Mesothelial cell of epicardium (in vitro differentiated cells): Measurements from ENCODE around the gene AMH. TPM values are rescaled to one million over a fixed set of nuclear protein-coding genes. Genes with fewer than 3 reads are reported as not detected.

Experiments used
- DNase-seq, 2 experiments: peaks; one replicate each; pipeline ENCODE4 v3.0.0; 2021; ENCODE audit warnings: low spot score in 2 of 2; ENCODE audit not compliant: unreplicated experiment in 2 of 2
- H3K27ac Mint-ChIP-seq: 2 replicates; pipeline ENCODE4 v1.8.0; 2021; ENCODE audit warnings: mixed read lengths
- H3K27me3 Mint-ChIP-seq: 2 replicates; pipeline ENCODE4 v1.8.0; 2021; ENCODE audit warnings: low read depth, mixed read lengths
- H3K36me3 Mint-ChIP-seq: 2 replicates; pipeline ENCODE4 v1.8.0; 2021; ENCODE audit warnings: mixed read lengths
- H3K4me1 Mint-ChIP-seq: 2 replicates; pipeline ENCODE4 v1.8.0; 2021; ENCODE audit warnings: mixed read lengths
- H3K4me3 Mint-ChIP-seq: 2 replicates; pipeline ENCODE4 v1.8.0; 2021; ENCODE audit warnings: mild to moderate bottlenecking, moderate library complexity, mixed read lengths
- H3K9me3 Mint-ChIP-seq: 2 replicates; pipeline ENCODE4 v1.8.0; 2021; ENCODE audit warnings: mixed read lengths
- total RNA-seq: library from RNA; stranded (reverse); gene quantifications from 3 replicates; pipeline ENCODE4 v1.2.1, GENCODE V29; 2021
- TF ChIP-seq, protein P1 (sequence below): fragments of 200-600 bp; sonication (generic); IDR thresholded peaks from one replicate; pipeline ENCODE4 v1.5.0; 2021; ENCODE audit warnings: antibody characterized with exemption; ENCODE audit not compliant: unreplicated experiment

Gene AMH
- total RNA-seq, 1 donor from 2014 or later = 50.1 TPM

DNA sequence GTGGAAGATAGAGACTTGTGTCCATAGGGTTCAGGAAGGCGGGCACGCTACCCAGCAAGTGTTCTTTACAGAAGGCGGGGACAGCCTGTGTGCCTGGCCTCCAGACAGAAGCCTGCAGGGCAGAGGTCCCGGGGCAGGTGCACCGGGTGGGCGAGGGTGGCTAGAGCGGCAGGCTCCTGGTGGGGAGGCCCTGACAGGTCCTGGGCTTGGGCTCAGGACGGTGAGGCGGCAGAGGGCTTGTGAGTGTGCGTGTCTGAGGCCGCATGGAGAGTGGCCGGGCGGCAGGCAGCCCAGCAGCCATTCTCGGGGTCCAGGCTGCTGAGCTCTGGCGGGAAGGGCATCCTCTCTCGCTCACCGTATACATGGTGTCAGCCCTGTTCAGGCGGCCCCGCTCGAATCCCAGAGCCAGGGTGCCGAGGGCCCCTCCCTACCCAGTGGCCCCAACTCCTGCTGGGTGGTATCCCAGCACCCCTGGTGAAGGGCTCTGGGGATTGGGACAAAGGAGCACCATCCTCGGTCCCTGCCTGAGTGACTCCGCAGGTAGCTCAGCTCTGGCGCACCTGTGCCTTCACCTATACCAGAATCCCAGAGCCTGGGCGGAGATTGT, 3.0 kb upstream of the AMH start:
- DNase-seq = no peak
- Mint-ChIP-seq H3K36me3 (peaks cover 2% of the 10 kb centered on the region), H3K4me3 (no peak overlapping the region)

DNA sequence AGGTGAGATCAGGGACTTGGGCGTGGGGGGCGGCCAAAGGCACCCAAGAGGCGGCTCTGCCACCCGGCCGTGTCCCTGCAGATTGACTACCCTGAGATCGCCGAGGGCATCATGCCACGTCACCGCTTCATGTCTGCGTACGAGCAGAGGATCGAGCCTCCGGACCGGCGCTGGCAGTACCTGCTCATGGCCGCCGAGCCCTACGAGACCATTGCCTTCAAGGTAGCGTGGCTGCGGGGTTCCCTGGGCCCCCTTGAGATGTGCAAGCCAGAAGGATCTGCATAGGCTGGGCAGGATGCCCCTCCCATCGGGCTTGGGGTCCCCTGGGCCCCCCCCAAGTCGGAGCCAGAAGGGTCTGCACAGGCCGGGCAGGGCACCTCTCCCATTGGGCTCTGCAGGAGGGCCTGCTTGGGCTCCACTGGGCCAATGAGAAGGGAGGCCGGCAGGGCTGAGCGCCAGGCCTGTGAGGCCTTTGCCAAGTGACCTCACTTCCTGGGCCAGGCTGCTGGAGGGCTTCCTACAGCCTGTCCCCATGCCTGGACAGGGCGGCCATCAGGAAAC, 2.2 kb upstream of the AMH start:
- no peak overlapping the region for H3K4me3 Mint-ChIP-seq
- peaks cover 2% of the 10 kb centered on the region for H3K36me3 Mint-ChIP-seq
- H3K27ac Mint-ChIP-seq = no peak overlapping the region
- TF ChIP-seq, protein P1, sequence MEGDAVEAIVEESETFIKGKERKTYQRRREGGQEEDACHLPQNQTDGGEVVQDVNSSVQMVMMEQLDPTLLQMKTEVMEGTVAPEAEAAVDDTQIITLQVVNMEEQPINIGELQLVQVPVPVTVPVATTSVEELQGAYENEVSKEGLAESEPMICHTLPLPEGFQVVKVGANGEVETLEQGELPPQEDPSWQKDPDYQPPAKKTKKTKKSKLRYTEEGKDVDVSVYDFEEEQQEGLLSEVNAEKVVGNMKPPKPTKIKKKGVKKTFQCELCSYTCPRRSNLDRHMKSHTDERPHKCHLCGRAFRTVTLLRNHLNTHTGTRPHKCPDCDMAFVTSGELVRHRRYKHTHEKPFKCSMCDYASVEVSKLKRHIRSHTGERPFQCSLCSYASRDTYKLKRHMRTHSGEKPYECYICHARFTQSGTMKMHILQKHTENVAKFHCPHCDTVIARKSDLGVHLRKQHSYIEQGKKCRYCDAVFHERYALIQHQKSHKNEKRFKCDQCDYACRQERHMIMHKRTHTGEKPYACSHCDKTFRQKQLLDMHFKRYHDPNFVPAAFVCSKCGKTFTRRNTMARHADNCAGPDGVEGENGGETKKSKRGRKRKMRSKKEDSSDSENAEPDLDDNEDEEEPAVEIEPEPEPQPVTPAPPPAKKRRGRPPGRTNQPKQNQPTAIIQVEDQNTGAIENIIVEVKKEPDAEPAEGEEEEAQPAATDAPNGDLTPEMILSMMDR = no peak
- DNase-seq = no peak
- peaks cover 3% of the 10 kb centered on the region for H3K4me1 Mint-ChIP-seq
- H3K9me3 Mint-ChIP-seq = no peaks in the 10 kb centered on the region
- H3K27me3 Mint-ChIP-seq = no peaks in the 10 kb centered on the region

More for the DNA sequence above, 3.0 kb upstream of the AMH start:
- TF ChIP-seq, protein P1 = no peak
- Mint-ChIP-seq H3K27ac (no peak overlapping the region), H3K4me1 (peaks cover 9% of the 10 kb centered on the region), H3K9me3 (no peaks in the 10 kb centered on the region), H3K27me3 (no peaks in the 10 kb centered on the region)

DNA sequence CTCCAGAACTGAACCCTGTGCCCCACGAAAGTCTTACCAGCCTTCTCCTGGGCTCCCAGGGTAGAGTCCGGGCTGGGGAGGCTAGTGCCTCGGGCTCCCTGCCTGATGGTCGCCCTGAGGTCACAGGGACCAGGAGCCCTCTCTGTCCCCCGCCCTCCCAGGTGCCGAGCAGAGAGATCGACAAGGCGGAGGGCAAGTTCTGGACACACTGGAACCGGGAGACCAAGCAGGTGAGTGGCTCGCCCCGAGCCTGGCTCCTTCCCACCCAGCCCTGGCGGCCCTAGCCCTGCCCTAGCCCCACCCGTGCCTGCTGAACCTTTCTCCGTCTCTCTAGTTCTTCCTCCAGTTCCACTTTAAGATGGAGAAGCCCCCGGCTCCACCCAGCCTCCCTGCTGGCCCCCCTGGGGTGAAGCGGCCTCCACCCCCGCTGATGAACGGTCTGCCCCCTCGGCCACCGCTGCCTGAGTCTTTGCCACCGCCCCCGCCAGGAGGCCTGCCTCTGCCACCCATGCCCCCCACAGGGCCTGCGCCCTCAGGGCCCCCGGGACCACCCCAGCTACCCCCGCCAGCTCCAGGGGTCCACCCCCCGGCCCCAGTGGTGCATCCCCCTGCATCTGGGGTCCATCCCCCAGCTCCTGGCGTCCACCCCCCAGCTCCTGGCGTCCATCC, 1.6 kb upstream of the AMH start:
- no peak for DNase-seq
- TF ChIP-seq, protein P1 = no peak
- Mint-ChIP-seq H3K27ac (no peak overlapping the region), H3K9me3 (no peaks in the 10 kb centered on the region), H3K27me3 (peaks cover 2% of the 10 kb centered on the region), H3K4me1 (no peaks in the 10 kb centered on the region), H3K4me3 (no peak overlapping the region), H3K36me3 (peaks cover 3% of the 10 kb centered on the region)

DNA sequence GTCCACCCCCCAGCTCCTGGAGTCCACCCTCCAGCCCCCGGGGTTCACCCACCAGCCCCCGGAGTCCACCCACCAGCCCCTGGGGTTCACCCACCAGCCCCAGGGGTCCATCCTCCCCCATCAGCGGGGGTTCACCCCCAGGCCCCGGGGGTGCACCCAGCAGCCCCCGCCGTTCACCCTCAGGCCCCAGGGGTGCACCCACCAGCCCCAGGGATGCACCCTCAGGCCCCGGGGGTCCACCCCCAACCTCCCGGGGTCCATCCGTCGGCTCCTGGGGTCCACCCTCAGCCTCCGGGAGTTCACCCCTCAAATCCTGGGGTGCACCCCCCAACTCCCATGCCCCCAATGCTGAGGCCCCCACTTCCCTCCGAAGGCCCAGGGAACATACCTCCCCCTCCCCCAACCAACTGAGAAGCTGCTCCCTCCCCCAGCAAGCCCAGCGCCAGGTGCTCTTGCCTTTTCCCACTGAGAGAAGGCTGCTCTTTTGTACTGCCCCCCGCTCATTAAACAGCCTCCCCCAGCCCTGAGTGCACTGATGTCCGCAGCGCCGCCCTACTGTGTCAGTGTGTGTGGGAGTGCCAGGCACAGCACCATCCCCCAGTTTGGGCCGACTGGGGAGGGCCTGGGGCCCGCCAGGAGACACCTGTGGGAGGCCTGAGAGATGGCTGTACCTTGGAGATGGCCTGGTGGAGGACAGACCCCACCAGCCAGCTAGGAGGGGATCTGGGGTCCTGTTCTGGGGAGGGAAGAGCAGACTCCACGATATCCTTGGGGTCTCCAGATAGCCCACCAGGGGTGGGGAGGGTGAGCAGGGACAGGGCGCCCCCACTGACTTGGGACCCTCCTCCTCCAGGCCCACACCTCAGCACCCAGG, 750 bp upstream of the AMH start:
- Mint-ChIP-seq H3K27ac (peak overlapping the region; percentile 59), H3K27me3 (peaks cover 10% of the 10 kb centered on the region), H3K4me3 (no peak overlapping the region), H3K36me3 (peaks cover 4% of the 10 kb centered on the region), H3K4me1 (no peaks in the 10 kb centered on the region), H3K9me3 (no peaks in the 10 kb centered on the region)
- no peak for DNase-seq
- TF ChIP-seq, protein P1 = no peak

DNA sequence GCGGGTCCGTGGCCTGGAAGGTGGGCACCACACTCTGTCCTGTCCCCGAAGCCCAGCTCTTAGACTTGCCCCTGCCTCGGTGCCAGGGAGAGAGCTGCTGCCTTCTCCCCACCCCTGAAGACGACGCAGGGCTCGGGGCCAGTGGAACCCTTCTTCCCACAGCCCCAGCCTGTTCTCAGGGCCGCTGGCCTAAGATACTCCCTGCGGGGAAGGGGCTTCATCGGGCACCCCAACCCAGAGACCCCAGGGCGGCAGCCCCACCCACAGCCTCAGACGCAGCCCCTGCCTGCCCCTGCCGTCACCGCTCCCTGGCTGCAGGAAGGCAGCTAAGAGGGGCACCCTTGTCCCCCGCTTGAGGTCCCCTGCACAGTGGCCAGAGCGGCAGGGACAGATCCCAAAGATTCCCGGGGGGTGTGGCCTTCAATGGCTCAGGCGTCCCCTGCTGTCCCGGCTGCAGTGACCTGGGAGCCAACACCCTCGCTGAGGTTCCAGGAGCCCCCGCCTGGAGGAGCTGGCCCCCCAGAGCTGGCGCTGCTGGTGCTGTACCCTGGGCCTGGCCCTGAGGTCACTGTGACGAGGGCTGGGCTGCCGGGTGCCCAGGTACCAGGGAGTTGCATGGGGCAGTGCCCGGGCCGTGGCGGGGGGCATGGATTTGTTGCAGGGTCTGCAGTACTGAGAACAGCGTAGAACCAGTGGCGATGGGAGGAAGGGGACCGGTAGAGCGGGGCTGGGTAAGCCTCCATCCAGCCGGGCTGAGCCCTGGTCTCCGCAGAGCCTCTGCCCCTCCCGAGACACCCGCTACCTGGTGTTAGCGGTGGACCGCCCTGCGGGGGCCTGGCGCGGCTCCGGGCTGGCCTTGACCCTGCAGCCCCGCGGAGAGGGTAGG, 1.0 kb downstream of the AMH start:
- H3K36me3 Mint-ChIP-seq = peaks cover 4% of the 10 kb centered on the region
- TF ChIP-seq, protein P1 = no peak
- no peak for DNase-seq
- H3K9me3 Mint-ChIP-seq = no peaks in the 10 kb centered on the region
- peaks cover 17% of the 10 kb centered on the region for H3K27me3 Mint-ChIP-seq
- no peak overlapping the region for H3K4me3 Mint-ChIP-seq
- peaks cover 3% of the 10 kb centered on the region for H3K4me1 Mint-ChIP-seq
- no peak overlapping the region for H3K27ac Mint-ChIP-seq
